ENCODE results near the gene KIRREL2.
"Not testable (repeated sequence)": the region's sequence is repeated elsewhere in the genome, so short reads cannot be mapped to it uniquely, and the experiment has no call there.

Gene KIRREL2

DNA sequence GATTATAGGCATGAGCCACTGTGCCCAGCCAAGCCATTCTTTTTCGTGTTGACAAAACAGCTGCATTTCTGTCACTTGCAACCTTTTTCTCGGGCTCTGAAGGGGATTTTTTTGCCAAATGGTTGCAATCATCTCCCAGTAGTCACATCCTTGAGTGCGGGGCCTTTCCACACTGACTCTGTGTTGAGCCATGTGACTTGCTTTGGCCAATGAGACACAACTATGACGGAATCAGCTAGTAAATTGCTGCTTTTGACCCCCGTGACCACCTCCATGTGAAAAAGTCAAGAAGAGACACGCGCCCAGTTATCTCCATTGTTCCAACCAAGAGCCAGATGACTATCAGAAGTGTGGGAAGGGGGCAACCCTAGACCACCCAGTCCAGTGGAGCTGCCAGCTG is 22.7 kb upstream of the KIRREL2 start:
- no peaks in the 10 kb centered on the region for H3K36me3 ChIP-seq (ENCODE audit: insufficient read depth, low read length)
- no peaks in the 10 kb centered on the region for H3K4me1 ChIP-seq (ENCODE audit: insufficient read depth, low read length)
- no peaks in the 10 kb centered on the region; the same call in 1 of the 2 replicates for H3K9me3 ChIP-seq (ENCODE audit: control insufficient read depth, insufficient read depth, low read length)
- no peak overlapping the region for H3K9ac ChIP-seq (ENCODE audit: low read depth, low read length)

DNA sequence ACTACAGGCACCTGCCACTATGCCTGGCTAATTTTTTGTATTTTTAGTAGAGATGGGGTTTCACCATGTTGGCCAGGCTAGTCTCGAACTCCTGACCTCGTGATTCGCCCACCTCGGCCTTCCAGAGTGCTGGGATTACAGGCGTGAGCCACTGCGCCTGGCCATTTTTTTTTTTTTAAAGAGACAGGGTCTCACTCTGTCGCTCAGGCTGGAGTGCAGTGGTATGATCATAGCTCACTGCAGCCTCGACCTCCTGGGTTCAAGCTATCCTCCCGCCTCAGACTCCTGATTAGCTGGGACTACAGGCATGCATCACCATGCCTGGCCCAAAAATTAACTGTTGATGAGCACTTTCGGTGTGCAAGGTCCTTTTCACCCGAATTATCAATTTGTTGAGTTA is 20.6 kb upstream of the KIRREL2 start:
- not testable (repeated sequence) for H3K9ac ChIP-seq (ENCODE audit: low read depth, low read length); H3K9me3 ChIP-seq (ENCODE audit: control insufficient read depth, insufficient read depth, low read length); H3K36me3 ChIP-seq (ENCODE audit: insufficient read depth, low read length); H3K4me1 ChIP-seq (ENCODE audit: insufficient read depth, low read length)

DNA sequence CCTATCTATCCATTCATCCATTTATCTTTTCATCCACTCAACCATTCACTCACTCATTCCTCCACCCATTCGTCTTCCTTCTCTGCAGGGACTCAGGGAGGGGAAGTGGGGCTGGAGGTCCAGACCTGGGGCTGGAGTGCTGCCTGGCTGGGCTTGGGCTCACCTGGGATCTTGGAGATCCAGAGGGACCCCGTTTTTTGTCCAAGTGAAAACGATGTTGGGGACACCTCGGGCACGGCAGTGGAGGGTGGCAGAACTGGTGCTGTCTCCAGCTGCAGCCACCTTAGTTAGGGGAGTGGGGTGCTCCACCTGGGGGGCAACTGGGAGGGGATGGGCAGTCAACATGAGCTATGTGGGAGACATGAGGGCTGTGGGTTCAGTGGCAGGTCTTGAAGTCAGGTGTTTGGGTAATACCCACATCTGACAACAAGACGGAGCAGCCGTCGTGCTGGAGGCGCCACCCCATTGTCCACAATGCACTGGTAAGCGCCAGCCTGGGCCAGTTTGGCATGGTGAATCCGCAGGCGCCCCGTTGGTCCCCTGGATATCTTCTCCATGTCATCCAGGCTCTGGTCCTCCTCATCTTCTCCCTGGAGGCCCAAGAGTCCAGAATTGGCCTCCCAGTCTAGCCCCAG is 14.6 kb upstream of the KIRREL2 start:
- Histone ChIP-seq H3K9me3 (ENCODE audit: control insufficient read depth, insufficient read depth, low read length) (no peaks in the 10 kb centered on the region; the same call in 1 of the 2 replicates), H3K36me3 (ENCODE audit: insufficient read depth, low read length) (no peaks in the 10 kb centered on the region), H3K9ac (ENCODE audit: low read depth, low read length) (no peak overlapping the region), H3K4me1 (ENCODE audit: insufficient read depth, low read length) (no peaks in the 10 kb centered on the region; the same call in 1 of the 2 replicates)

DNA sequence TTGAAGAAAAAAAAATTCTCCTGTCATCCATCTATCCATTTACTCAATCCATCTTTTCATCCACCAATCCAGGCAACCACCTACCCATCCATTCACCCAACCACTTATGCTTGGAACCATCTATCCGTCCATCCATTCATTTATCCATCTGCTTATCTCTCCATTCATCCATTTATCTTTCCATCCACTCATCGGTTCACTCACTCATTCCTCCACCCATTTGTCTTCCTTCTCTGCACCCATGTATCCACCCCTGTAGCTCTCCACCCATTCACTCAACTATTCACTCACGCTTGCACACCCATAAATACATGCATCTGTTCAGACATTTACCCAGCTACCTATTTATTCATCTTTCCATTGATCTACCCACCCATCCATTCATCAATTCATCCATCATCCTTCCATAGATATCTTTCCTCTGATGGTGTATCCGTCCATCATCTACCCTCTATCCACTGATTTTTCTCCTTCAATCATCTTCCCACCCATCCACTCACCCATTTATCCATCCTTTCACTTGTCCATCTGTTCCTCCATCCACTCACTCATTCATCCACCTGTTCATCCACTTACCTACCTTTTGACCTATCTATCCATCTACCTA is 13.9 kb upstream of the KIRREL2 start:
- Histone ChIP-seq H3K9me3 (ENCODE audit: control insufficient read depth, insufficient read depth, low read length) (no peaks in the 10 kb centered on the region; the same call in 1 of the 2 replicates), H3K4me1 (ENCODE audit: insufficient read depth, low read length) (no peaks in the 10 kb centered on the region; the same call in 1 of the 2 replicates), H3K36me3 (ENCODE audit: insufficient read depth, low read length) (no peaks in the 10 kb centered on the region), H3K9ac (ENCODE audit: low read depth, low read length) (no peak overlapping the region)

DNA sequence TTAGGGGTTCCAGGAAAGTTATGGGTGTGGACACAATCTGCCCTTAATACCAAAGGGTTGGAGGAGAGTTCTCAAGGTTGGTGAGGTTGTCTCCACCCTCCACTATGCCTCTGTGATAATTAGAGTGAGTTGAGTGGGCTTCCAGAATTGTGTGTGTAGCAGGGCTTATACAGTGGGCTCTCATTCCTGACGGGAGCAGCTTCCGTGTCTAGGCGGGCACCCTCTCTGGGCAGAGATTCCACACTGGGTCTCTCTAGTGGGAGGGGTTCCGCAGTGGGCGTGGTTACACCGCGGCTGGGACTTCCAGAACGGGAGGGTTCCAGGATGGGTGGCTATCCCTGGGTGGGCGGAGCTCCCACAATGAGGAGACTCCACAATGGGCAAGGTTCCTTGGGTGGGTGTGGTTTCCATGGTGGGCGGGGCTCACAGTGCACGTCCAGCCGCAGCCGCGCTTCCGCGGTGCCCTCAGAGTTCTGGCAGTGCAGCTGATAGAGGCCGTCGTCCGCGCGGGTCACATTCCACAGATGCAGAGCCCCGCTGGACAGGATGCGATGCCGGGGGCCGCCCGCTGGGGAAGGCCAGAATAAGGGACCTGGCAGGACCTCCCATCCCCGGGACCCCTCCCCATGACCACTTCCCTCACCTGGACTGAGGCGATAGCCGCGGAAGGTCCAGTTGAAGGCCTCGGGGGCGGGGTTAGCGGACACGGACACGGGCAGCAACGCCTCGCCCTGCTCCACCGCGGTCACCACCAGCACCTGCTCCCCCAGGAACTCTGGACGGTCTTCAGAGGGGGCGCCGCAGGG is 12.8 kb upstream of the KIRREL2 start:
- no peak overlapping the region for H3K9ac ChIP-seq (ENCODE audit: low read depth, low read length)
- no peaks in the 10 kb centered on the region for H3K36me3 ChIP-seq (ENCODE audit: insufficient read depth, low read length)
- no peaks in the 10 kb centered on the region; the same call in 1 of the 2 replicates for H3K9me3 ChIP-seq (ENCODE audit: control insufficient read depth, insufficient read depth, low read length)
- no peaks in the 10 kb centered on the region; the same call in 1 of the 2 replicates for H3K4me1 ChIP-seq (ENCODE audit: insufficient read depth, low read length)

DNA sequence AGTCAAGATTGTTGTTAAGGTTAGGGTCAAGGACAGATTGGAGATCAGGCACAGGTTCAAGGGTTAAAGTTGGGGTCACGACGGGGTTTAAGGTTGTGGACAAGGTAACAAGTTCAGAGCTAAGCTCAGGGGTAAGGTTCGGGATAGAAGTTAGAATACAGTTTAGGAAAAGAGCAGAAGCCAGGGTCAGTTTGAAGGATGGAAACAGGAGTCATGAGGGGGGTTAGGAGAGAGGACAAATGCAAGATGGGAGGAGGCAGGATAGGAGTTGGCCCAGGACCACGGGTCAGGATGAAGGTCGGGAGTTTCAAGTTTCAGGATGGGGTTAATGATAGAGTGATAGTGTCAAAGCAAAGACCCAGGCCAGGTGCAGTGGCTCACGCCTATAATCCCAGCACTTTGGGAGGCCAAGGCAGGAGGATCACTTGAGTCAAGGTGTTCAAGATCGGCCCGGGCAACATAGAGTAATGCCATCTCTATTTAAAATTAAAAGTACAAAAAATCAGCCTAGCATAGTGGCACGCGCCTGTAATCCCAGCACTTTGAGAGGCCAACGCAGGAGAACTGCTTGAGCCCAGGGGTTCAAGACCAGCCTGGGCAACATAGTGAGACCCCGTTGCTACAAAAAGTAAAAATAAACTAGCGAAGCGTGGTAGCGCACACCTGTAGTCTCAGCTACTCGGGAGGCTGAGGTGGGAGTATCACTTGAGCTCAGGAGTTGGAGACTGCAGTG is 12.1 kb upstream of the KIRREL2 start:
- no peaks in the 10 kb centered on the region for H3K9me3 ChIP-seq (ENCODE audit: control insufficient read depth, insufficient read depth, low read length)
- no peaks in the 10 kb centered on the region; the same call in 1 of the 2 replicates for H3K4me1 ChIP-seq (ENCODE audit: insufficient read depth, low read length)
- H3K36me3 ChIP-seq (ENCODE audit: insufficient read depth, low read length), result no peaks in the 10 kb centered on the region
- H3K9ac ChIP-seq (ENCODE audit: low read depth, low read length), result peak overlapping the region; percentile 33; the same call in 1 of the 2 replicates

DNA sequence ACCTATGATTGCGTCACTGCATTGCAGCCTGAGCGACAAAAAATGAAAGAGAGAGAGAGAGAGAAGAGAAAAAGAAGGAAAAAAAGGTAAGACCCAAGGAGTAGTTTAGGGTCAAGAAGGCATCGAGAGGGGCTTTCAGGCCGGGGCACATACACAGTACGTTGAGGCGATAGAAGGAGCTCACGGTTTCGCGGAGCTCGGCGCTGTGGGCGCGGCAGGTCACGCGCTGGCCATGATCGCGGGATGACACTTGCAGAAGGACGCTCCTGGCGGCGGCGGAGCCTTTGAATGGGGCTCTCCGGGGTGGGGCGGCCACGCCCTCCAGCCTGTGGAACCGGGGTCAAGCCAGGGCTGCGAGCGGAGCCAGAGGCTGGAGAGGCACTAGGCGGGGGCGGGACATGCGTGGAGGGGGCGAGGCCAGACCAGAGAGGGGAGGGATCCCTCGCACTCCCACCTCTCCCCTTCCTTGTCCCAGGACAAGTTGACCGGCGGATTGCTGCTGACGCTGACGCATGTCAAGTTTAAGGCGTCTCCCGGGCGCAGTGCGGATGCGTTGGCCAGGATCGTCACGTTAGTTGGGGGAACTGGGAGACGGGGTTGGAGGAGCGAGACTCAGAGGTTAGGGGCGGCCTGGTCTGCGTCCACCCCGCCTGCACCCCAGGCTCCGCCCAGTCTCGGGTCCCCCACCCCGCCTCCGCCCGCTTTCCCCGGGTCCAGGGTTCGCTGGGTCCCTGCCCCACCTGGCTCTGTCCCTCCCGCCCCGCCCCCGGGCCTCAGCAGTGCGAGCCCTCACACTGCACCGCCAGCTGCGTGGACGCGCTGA is 11.3 kb upstream of the KIRREL2 start:
- Histone ChIP-seq H3K4me1 (ENCODE audit: insufficient read depth, low read length) (no peaks in the 10 kb centered on the region; the same call in 1 of the 2 replicates), H3K9me3 (ENCODE audit: control insufficient read depth, insufficient read depth, low read length) (no peaks in the 10 kb centered on the region), H3K9ac (ENCODE audit: low read depth, low read length) (peak overlapping the region; percentile 33; the same call in 1 of the 2 replicates)

DNA sequence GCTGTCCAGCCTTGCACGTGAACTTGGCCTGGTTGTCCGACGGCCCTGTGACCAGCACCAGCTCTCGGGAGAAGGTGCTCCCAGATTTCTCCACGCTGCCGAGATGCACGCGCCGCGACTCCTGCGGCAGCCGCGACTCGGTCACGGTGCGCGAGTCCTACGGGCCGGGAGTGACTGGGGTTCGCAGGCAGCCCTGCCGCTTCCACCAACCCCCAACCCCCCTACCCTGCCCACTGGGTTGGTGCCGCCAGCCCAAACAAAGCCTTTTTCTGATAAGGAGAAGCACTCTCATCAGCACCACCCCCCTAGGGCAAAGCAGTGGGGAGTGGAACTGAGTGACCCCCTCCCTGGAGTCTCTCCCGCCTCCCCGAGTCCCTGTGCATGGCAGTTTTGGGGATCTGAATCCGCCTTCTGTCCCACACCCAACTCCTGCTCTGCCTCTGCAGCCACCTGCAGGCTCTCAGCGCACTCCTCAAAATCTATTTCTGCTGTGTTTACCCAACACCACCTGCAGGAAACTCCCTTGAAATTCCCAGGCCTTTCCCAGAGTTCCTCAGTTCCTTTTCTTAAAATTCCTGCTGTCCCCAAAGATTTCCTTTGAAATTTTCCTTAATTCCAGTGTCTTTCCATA is 10.6 kb upstream of the KIRREL2 start:
- Histone ChIP-seq H3K36me3 (ENCODE audit: insufficient read depth, low read length) (no peaks in the 10 kb centered on the region), H3K9me3 (ENCODE audit: control insufficient read depth, insufficient read depth, low read length) (no peaks in the 10 kb centered on the region), H3K9ac (ENCODE audit: low read depth, low read length) (peak overlapping the region; percentile 33; the same call in 1 of the 2 replicates), H3K4me1 (ENCODE audit: insufficient read depth, low read length) (no peaks in the 10 kb centered on the region; the same call in 1 of the 2 replicates)

More for the DNA sequence above, 11.3 kb upstream of the KIRREL2 start:
- H3K36me3 ChIP-seq (ENCODE audit: insufficient read depth, low read length), result no peaks in the 10 kb centered on the region

DNA sequence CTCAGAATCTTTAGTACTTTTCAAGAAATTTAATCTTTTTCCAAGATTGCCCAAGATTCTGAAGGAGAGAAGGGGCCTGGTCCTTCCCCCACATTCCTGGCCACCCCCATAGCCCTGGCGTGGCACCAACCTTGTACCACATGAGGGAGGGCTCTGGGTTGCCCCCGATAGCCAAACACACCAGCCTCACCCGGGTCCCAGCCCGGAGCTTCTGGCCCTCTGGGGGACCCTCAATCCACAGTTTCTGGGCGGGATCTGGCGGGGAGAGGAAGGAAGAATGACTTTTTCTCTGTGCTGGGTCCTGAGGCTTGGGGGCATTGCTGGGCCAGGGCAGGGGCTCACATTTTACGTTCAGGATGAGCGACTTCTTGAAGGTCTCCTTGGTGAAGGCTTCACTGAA is 8.8 kb upstream of the KIRREL2 start:
- no peaks in the 10 kb centered on the region for H3K9me3 ChIP-seq (ENCODE audit: control insufficient read depth, insufficient read depth, low read length)
- H3K36me3 ChIP-seq (ENCODE audit: insufficient read depth, low read length), result no peaks in the 10 kb centered on the region
- no peak overlapping the region for H3K9ac ChIP-seq (ENCODE audit: low read depth, low read length)
- H3K4me1 ChIP-seq (ENCODE audit: insufficient read depth, low read length), result no peaks in the 10 kb centered on the region; the same call in 1 of the 2 replicates

DNA sequence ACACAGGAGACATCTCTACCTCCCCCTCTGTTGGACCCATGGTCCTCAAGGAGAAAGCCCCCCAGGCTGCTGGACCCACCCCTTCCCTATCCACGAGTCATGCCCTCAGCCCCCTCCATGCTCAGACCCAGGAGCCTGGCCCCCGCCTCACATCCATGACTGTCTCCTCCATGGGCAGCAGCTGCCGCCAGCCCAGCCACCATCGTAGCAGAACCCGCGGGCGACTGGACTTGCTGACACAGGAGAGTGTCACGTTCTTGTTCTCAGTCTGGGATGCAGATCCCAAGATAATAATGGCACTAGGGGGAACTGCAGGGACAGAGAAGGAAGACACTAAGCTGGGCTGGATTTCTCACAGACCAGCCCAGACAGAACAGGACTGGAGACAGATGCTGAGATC is 8.2 kb upstream of the KIRREL2 start:
- H3K36me3 ChIP-seq (ENCODE audit: insufficient read depth, low read length), result no peaks in the 10 kb centered on the region
- no peaks in the 10 kb centered on the region for H3K9me3 ChIP-seq (ENCODE audit: control insufficient read depth, insufficient read depth, low read length)
- H3K4me1 ChIP-seq (ENCODE audit: insufficient read depth, low read length), result no peaks in the 10 kb centered on the region; the same call in 1 of the 2 replicates
- H3K9ac ChIP-seq (ENCODE audit: low read depth, low read length), result no peak overlapping the region

DNA sequence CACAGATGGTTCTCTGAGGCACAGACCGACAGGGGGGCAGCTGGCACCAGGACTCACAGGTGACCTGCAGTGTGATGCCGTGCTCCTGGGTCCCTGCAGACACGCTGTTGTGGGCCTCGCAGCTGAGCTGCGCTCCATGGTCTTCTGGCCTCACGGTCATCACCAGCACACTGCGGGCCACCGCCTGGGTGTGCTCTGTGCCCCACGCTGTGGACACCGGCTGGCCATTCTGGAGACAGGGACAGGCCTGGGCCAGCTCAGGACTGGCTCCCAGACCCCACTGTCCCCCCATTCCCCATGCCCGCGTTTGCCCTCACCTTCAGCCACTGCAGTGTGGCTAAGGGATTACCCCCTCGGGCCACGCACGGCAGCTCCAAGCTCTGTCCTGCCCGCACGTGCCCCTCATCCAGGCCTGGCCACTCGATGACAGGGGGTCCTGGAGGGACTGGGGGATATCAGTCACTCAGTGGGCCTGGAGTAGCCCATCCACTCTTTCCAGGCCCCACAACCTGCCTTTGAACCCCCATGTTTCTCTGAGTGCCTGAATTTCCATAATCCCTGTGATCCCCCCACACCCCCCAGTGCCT is 7.7 kb upstream of the KIRREL2 start:
- Histone ChIP-seq H3K9ac (ENCODE audit: low read depth, low read length) (no peak overlapping the region), H3K36me3 (ENCODE audit: insufficient read depth, low read length) (no peaks in the 10 kb centered on the region), H3K4me1 (ENCODE audit: insufficient read depth, low read length) (no peaks in the 10 kb centered on the region; the same call in 1 of the 2 replicates), H3K9me3 (ENCODE audit: control insufficient read depth, insufficient read depth, low read length) (no peaks in the 10 kb centered on the region)

DNA sequence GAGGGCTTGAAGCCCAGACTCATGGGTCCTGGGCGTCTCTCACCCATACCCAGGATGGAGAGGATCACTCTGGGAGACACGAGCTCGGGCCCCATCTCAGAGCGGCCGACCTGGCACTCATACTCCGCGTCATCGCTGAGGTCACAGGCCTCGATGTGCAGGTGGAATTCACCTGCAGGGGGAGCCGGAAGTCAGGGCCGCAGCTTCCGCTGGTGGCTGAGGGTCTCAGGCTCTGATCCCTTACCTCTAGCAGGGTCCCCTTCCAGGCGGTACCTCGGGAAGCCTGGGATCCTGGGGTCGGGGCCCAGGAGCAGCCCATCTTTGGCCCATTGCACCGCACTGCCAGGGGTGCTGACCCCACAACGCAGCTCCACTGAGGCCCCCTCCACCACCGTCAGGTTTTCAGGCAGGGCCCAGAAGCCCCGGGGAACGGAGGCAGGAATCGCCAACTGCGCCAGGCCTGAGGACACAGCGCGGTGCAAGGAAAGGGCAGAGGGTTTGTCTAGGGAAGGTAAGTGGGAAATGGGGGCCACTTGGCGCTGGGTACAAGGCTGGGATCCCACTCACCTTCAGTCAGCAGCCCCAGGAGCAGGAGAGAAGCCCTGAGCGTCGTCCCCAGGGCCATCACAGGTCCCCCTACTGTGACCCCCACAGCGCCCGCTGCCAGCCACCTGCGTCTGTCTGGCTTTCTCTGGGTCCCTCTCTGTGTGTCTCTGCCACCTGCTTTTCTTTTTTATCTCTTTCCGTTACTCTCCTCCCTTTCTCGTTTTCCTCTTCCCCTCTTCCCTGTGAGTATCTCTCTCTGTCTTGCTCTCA is 5.3 kb upstream of the KIRREL2 start:
- H3K9ac ChIP-seq (ENCODE audit: low read depth, low read length), result peak overlapping the region; percentile 27; the same call in 1 of the 2 replicates
- H3K36me3 ChIP-seq (ENCODE audit: insufficient read depth, low read length), result no peaks in the 10 kb centered on the region
- H3K9me3 ChIP-seq (ENCODE audit: control insufficient read depth, insufficient read depth, low read length), result no peaks in the 10 kb centered on the region
- no peaks in the 10 kb centered on the region; the same call in 1 of the 2 replicates for H3K4me1 ChIP-seq (ENCODE audit: insufficient read depth, low read length)

Data from ES-I3 (cell line).